GM21529 (cell line): ENCODE results near the gene C1orf21.

Experiments used
- ATAC-seq: cut with Tn5 transposase; IDR thresholded peaks from one replicate; pipeline ENCODE4 v1.9.1; 2021; ENCODE audit not compliant: unreplicated experiment

Gene C1orf21

GRCh38 chr1:184443624-184444023, 56.8 kb downstream of the C1orf21 start:
- ATAC-seq, result no peak

- no peak for ATAC-seq
Observed at GRCh38 chr1:184445997-184446396, 59.2 kb downstream of the C1orf21 start.

GRCh38 chr1:184447651-184448185, 60.9 kb downstream of the C1orf21 start:
- no peak for ATAC-seq

GRCh38 chr1:184449916-184450315, 63.1 kb downstream of the C1orf21 start:
- no peak for ATAC-seq

- ATAC-seq, result no peak
Observed at GRCh38 chr1:184455786-184456185, 69.0 kb downstream of the C1orf21 start.

- ATAC-seq, result no peak
Observed at GRCh38 chr1:184456189-184456588, 69.4 kb downstream of the C1orf21 start.

- no peak for ATAC-seq
Observed at GRCh38 chr1:184457500-184457899, 70.7 kb downstream of the C1orf21 start.

- ATAC-seq, result no peak
Observed at GRCh38 chr1:184461321-184461720, 74.5 kb downstream of the C1orf21 start.

GRCh38 chr1:184462155-184462554, 75.3 kb downstream of the C1orf21 start:
- ATAC-seq, result no peak

GRCh38 chr1:184462990-184463389, 76.2 kb downstream of the C1orf21 start:
- ATAC-seq, result no peak

- no peak for ATAC-seq
Observed at GRCh38 chr1:184463680-184464079, 76.9 kb downstream of the C1orf21 start.

- no peak for ATAC-seq
Observed at GRCh38 chr1:184464757-184465156, 77.9 kb downstream of the C1orf21 start.

GRCh38 chr1:184465489-184466146, 78.8 kb downstream of the C1orf21 start:
- no peak for ATAC-seq

- ATAC-seq, result no peak
Observed at GRCh38 chr1:184467295-184467694, 80.5 kb downstream of the C1orf21 start.

- ATAC-seq, result no peak
Observed at GRCh38 chr1:184469396-184469795, 82.6 kb downstream of the C1orf21 start.

- ATAC-seq, result no peak
Observed at GRCh38 chr1:184471686-184472085, 84.9 kb downstream of the C1orf21 start.

- no peak for ATAC-seq
Observed at GRCh38 chr1:184472136-184472535, 85.3 kb downstream of the C1orf21 start.

GRCh38 chr1:184473176-184473966, 86.5 kb downstream of the C1orf21 start:
- no peak for ATAC-seq

- ATAC-seq, result no peak
Observed at GRCh38 chr1:184476187-184476586, 89.4 kb downstream of the C1orf21 start.

- ATAC-seq, result no peak
Observed at GRCh38 chr1:184479435-184480167, 92.8 kb downstream of the C1orf21 start.

- no peak for ATAC-seq
Observed at GRCh38 chr1:184480736-184481135, 93.9 kb downstream of the C1orf21 start.

- ATAC-seq, result no peak
Observed at GRCh38 chr1:184482136-184482535, 95.3 kb downstream of the C1orf21 start.
